ENCODE results near the gene CDK2AP2.
"Not testable (repeated sequence)": the region's sequence is repeated elsewhere in the genome, so short reads cannot be mapped to it uniquely, and the experiment has no call there.

DNA sequence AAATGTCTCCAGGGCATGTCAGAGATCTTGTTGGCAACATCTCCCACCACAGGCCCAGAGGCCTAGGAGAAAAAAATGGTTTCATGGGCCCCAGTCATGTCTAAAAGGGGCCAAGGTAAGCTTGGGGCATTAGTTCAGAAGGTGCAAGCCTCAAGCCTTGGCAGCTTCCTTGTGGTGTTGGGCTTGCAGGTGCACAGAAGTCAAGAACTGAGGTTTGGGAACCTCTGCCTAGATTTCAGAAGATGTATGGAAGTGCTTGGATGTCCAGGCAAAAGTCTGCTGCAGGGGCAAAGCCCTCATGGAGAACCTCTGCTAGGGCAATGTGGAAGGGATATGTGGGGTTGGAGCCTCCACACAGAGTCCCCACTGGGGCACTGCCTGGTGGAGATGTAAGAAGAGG lies 43.7 kb upstream of the CDK2AP2 start:
- not testable (repeated sequence) for TF ChIP-seq EZH2 (IDR thresholded peaks at IDR 0.05; ENCODE audit: borderline replicate concordance, low read length)
- TF ChIP-seq, protein P1, sequence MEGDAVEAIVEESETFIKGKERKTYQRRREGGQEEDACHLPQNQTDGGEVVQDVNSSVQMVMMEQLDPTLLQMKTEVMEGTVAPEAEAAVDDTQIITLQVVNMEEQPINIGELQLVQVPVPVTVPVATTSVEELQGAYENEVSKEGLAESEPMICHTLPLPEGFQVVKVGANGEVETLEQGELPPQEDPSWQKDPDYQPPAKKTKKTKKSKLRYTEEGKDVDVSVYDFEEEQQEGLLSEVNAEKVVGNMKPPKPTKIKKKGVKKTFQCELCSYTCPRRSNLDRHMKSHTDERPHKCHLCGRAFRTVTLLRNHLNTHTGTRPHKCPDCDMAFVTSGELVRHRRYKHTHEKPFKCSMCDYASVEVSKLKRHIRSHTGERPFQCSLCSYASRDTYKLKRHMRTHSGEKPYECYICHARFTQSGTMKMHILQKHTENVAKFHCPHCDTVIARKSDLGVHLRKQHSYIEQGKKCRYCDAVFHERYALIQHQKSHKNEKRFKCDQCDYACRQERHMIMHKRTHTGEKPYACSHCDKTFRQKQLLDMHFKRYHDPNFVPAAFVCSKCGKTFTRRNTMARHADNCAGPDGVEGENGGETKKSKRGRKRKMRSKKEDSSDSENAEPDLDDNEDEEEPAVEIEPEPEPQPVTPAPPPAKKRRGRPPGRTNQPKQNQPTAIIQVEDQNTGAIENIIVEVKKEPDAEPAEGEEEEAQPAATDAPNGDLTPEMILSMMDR (IDR thresholded peaks at IDR 0.05; ENCODE audit: low read length) = not testable (repeated sequence)
